Fibroblast of upper back skin (primary cell): ENCODE measurements around the gene DGKB.
A peak's percentile ranks its signal among the peaks of the same experiment; 100 is the strongest.

Experiments
- DNase-seq: peaks from one replicate; pipeline ENCODE4 v3.0.0-alpha.2; 2013

DGKB gene

GRCh38 chr7:14676896-14677295 lies 225.7 kb downstream of the DGKB start:
- no peak for DNase-seq

GRCh38 chr7:14673202-14673601 lies 229.3 kb downstream of the DGKB start:
- DNase-seq = no peak

DNA sequence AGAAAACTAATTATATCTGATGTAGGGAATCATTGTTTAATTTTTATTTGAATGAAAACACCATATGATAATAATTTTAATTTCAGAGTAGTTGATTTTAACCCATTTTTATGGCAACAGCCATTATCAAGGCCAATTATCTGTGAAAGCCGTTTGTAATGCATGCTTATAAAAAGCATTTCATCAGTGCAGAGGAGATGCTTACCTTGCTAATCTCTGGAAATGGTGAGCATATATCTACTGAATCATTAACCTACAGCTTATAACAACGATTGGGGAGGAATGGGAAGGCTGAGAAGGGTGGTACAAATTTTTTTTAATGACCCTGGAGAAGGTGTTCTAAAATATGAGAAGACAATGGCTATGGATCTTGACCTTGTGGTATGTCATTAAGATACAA lies 235.6 kb downstream of the DGKB start:
- no peak for DNase-seq

- DNase-seq = no peak
Measured at GRCh38 chr7:14666304-14666703, 236.2 kb downstream of the DGKB start.

DNA sequence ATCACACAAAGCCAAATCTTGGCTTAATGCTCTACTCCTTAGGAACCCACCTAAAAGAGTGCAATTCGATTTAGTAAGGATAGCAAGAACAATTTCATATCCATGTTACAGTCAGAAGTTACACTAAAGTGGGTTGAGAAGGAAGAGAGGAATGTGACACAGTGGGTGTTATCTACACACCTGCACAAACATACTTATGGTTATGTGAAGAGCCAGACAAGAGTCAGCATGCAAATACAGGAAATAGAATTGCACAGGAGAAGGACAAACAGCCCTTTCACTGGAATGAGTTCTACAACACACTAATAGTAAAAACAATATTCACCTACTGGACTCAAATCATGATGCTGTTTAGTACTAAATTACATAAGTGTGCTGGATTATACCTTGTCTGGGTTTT lies 262.8 kb downstream of the DGKB start:
- no peak for DNase-seq

DNA sequence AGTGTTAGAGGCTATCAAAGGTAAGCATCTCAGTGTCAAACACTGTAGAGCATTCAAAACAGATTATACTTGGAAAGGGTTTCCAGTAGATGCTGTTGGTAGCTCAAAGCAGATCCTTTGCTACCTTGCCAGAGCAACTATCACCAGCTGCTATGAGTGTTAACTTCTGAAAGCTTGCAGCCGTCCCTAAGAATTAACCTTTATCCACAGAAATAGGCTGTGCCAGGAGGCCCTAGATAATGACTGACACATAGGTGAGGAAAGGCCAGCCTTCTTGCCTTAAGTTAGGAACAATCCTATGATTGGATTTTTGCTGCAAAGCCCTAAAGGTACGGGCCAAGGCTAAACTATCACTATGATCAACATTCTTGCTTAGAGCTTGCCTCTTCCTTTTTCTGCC lies 263.2 kb downstream of the DGKB start:
- no peak for DNase-seq

GRCh38 chr7:14637968-14638367 lies 264.6 kb downstream of the DGKB start:
- no peak for DNase-seq

DNA sequence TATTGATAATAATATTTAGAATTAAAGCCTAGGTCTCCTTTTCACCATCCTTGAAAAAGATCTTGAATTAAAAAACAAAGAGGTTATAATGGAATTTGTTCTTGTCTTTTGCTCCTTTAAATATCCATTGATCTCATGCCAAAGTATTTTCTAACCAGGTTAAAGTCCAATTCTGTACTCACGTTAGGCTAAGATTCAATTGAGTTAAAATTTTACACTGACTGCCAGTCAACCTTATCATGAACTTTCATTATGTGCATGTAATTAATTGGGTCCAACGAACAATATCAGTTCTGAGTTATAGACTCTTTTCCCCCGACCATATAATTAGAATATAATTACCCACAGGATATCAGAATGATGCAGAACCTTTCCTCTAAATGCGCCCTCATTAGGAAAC lies 266.6 kb downstream of the DGKB start:
- DNase-seq = no peak

GRCh38 chr7:14630048-14630447 lies 272.5 kb downstream of the DGKB start:
- no peak for DNase-seq

DNA sequence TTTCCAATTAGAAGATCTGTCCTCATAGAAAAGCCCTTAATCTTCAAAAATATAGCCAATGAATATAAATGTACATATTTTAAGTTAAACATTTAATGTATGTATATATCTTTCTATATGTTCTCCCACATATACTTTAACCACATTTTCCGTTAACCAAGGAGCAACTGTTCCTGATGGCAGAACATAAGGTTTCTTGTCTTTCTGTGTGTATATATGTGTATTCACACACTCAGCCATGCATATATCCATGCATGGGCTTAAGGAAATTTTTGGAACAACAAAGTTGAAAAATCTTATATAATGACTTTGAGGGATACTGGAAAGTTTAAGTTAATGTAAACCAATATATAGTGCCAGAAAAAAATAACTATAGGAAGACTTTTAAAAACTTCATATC lies 274.0 kb downstream of the DGKB start:
- DNase-seq = no peak

DNA sequence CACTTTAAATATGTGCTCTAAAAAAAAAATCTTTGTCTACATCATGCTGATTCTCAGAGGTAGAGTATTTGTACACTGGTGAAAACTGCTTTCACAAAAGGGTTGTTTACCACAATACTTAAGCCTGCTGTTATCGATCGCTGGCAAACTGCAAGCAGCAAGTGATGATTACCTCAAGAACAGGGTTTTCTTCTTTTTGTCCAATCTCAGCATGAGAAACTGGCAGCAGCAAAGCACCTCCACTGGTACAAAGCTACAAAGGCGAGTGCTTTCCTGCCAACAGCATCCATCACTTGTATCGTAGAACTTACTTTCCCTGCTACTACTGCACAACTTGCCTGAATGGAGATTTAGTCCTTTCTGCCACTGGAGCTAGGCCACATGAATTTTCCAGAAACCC lies 276.5 kb downstream of the DGKB start:
- no peak for DNase-seq

DNA sequence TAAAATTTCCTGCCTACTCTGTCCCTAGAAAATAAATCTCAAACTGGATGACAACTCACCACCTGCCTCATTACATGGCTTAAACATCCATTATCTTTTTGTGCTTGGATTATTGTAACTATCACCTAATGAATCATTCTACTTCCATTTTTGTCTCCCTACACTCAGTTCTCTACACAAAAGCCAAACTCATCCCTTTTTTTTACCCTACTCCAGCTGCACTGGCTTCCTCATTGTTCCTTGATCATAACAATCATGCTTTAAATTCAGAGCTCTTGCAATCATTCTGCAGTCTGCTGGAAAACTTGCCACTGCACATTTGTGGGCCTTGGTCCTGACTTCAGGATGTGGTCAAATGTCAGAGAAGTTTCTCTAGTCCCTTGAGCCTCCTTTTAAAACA lies 280.0 kb downstream of the DGKB start:
- no peak for DNase-seq

GRCh38 chr7:14606101-14606500 lies 296.4 kb downstream of the DGKB start:
- peak; percentile 31 for DNase-seq

GRCh38 chr7:14604606-14605005 lies 297.9 kb downstream of the DGKB start:
- peak; percentile 34 for DNase-seq

DNA sequence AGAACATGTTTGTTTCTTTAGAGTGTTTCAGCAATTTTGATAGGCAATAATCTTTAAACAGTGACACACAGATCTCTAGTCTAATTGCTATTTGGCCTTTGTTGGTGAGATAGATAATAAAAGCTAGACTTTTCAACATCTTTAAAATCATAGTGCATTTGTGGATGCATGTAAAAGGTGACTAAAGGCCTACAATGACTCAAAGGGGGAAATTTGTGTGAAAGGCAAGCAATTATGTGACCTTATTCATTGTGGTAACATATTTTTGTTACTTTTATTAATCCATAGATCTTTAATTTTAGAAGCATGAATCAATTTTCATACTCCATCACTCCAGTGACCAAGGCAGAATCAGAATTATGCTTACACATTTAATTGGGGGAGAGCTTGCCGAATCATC lies 299.7 kb downstream of the DGKB start:
- DNase-seq = no peak

- no peak for DNase-seq
Measured at GRCh38 chr7:14600766-14601367, 301.7 kb downstream of the DGKB start.

GRCh38 chr7:14598978-14599377 lies 303.6 kb downstream of the DGKB start:
- peak; percentile 74 for DNase-seq

- peak; percentile 71 for DNase-seq
Measured at GRCh38 chr7:14596421-14596820, 306.1 kb downstream of the DGKB start.

DNA sequence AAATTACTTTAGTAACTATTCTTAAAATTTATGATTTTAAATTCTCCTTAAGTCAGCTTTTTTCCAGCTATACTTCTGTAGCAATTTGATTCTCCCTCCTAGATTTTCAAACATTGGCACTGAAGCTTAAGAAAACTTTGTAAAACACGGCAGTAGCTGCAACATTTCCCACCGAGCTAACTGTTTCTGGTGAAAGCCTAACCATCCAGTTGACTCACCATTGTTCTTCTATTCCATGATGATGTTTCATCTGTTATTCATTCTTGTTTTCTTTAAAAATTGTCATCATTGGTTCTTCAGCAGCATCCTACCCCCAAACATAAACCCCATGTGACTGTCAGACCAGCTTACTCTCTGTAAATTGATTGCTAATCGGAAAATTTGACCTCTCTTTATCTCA lies 312.3 kb downstream of the DGKB start:
- DNase-seq = no peak

- DNase-seq = no peak
Measured at GRCh38 chr7:14585232-14585631, 317.3 kb downstream of the DGKB start.

DNA sequence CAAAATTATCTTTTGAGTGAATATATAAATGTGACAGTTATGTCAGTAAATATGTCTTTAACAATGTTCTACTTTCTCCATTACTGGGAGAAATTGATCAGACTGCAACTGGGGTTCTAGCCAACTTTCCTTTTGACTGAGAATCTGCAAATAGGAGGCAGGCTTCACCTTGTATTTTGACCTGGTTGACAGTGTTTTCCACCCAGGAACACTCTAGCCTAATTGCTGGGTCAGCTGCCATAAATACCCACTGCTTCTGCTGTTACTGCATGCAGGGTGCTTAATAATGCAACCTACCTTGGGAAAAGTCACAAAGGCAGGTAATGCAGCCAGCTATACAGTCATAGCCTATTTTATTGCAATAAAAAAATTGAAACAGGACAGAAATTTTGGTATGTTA lies 319.0 kb downstream of the DGKB start:
- DNase-seq = no peak

- no peak for DNase-seq
Measured at GRCh38 chr7:14582010-14582409, 320.5 kb downstream of the DGKB start.

DNA sequence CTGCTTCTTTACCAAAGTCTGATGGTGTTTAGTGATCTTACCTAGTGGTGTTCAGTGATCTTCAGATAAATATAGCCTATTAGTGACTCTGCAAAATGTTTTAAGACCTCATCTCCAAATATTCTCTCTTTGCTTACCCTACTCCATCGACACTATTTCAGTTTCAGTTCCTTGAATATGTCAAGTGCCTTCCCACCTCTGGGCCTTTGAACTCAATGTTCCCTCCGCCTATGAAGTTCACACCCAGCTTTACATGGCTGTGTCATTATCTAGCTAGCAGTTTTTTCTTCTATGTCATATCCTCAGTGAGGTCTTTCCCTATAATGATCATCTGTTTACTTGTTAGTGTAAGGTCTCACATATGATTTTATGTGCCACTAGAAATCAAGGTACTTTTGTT lies 322.6 kb downstream of the DGKB start:
- DNase-seq = no peak

- peak; percentile 3 for DNase-seq
Measured at GRCh38 chr7:14576578-14576977, 326.0 kb downstream of the DGKB start.

GRCh38 chr7:14570750-14571607 lies 331.6 kb downstream of the DGKB start:
- DNase-seq = no peak
